Caco-2 (cell line): ENCODE measurements around the gene BLOC1S3. TPM values are rescaled to one million over a fixed set of nuclear protein-coding genes. Genes with fewer than 3 reads are reported as not detected.

ENCODE experiments used
- BruUV-seq: library from RNA; stranded (reverse); fragments of 400-500 nt; replicated peaks from 2 replicates; lab custom pipeline; 2021; lab: Mats Ljungman, UMichigan
- CTCF ChIA-PET: fragments of 300-600 bp; sonication (Branson Sonifier 250); formaldehyde crosslinking; loops from one replicate; lab custom pipeline; 2022; ENCODE audit warnings: antibody characterized with exemption; lab: Charles Lee
- POLR2A ChIA-PET: fragments of 300-600 bp; sonication (Branson Sonifier 250); formaldehyde crosslinking; loops from one replicate; lab custom pipeline; 2022; ENCODE audit warnings: antibody characterized with exemption; lab: Charles Lee
- DNase-seq, 2 experiments: peaks; one replicate each; pipeline versions ENCODE4 v3.0.0 to v3.0.0-alpha.2; 2020 to 2022
- H3K27me3 ChIP-seq: replicated peaks from 2 replicates; pipeline ENCODE4 v1.6.0; 2011; ENCODE audit warnings: low read length; ENCODE audit not compliant: control insufficient read depth, insufficient read depth
- H3K36me3 ChIP-seq: 2 replicates; pipeline ENCODE4 v1.5.1; 2011; ENCODE audit warnings: low read length; ENCODE audit not compliant: control insufficient read depth, insufficient read depth
- H3K4me1 ChIP-seq: fragments of 250-450 bp; sonication (Bioruptor Pico); 2 replicates; pipeline ENCODE4 v1.5.1; 2020; ENCODE audit warnings: mild to moderate bottlenecking
- H3K4me3 ChIP-seq: 2 replicates; pipeline ENCODE4 v1.5.1; 2011; ENCODE audit warnings: low read depth, mild to moderate bottlenecking, control low read depth, low read length
- H3K9me3 ChIP-seq: fragments of 250-450 bp; sonication (Bioruptor Pico); 2 replicates; pipeline ENCODE4 v1.5.1; 2020; ENCODE audit warnings: mild to moderate bottlenecking, moderate library complexity
- H3K27ac Mint-ChIP-seq: one replicate; pipeline ENCODE4 v1.8.0; 2022; ENCODE audit warnings: mixed read lengths; ENCODE audit not compliant: unreplicated experiment
- H3K27me3 Mint-ChIP-seq: one replicate; pipeline ENCODE4 v1.8.0; 2022; ENCODE audit warnings: mixed read lengths; ENCODE audit not compliant: insufficient read depth, unreplicated experiment
- H3K36me3 Mint-ChIP-seq: one replicate; pipeline ENCODE4 v1.8.0; 2022; ENCODE audit warnings: mild to moderate bottlenecking, mixed read lengths; ENCODE audit not compliant: insufficient read depth, unreplicated experiment
- H3K4me1 Mint-ChIP-seq: one replicate; pipeline ENCODE4 v1.8.0; 2022; ENCODE audit warnings: low read depth, mixed read lengths; ENCODE audit not compliant: unreplicated experiment
- H3K4me3 Mint-ChIP-seq: one replicate; pipeline ENCODE4 v1.8.0; 2022; ENCODE audit warnings: mild to moderate bottlenecking, moderate library complexity, mixed read lengths; ENCODE audit not compliant: unreplicated experiment
- H3K9me3 Mint-ChIP-seq: one replicate; pipeline ENCODE4 v1.8.0; 2022; ENCODE audit warnings: mixed read lengths; ENCODE audit not compliant: unreplicated experiment
- intact Hi-C: fragments of 100-400 bp; cut with micrococcal nuclease; formaldehyde crosslinking; loops from one replicate; pipeline ENCODE4 v1.10.0; 2022; ENCODE audit not compliant: unreplicated experiment
- total RNA-seq: library from RNA; stranded (reverse); gene quantifications from 2 replicates; pipeline ENCODE4 v1.2.3, GENCODE V29; 2022
- TF ChIP-seq, protein P1 (sequence below), 2 experiments: fragments of 200-600 bp in 1 of 2; IDR thresholded peaks; 1 replicate in 1 of 2; 2 replicates in 1 of 2; pipeline versions ENCODE4 v1.5.1 to v1.8.0; 2011 to 2022; ENCODE audit warnings: antibody characterized with exemption in 1 of 2, control low read depth in 1 of 2, inconsistent platforms in 1 of 2, low read depth in 1 of 2, low read length in 1 of 2, mild to moderate bottlenecking in 1 of 2, moderate library complexity in 1 of 2; ENCODE audit not compliant: insufficient read depth in 1 of 2, severe bottlenecking in 1 of 2, unreplicated experiment in 1 of 2

BLOC1S3 gene
- total RNA-seq, 1 experiment from 2014 or later, result 20.4 TPM

DNA sequence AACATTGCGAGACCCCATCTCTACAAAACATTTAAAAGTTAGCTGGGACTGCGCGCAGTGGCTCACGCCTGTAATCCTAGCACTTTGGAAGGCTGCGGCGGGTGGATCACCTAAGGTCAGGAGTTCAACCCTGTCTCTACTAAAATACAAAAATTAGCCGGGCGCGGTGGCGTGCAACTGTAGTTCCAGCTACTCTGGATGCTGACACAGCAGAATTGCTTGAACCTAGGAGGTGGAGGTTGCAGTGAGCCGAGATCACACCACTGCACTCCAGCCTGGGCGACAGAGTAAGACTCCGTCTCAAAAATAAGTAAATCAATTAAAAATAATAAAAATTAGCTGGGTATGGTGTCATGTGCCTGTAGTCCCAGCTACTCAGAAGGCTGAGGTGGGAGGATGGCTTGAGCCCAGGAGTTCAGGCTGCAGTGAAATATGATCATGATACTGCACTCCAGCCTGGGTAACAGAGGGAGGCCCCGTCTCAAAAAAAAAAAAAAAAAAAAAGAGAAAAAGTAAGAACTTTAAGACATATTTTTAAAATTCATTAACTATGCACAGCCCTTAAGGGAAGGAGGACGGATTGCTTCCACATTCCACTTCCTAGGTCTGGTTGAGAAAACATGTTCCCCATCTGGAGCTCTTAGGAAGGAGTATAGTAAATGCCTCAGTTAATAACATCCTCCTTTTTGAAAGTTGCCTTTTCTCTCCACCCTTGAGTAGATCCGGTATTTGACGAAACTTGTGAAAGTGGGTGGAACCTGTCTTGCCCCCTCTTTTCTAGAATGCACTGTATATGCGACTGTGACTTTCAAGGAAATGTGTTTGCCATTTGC is 40.5 kb downstream of the BLOC1S3 start:
- Mint-ChIP-seq H3K27ac (no peak overlapping the region), H3K4me3 (no peak overlapping the region), H3K36me3 (no peaks in the 10 kb centered on the region), H3K27me3 (peaks cover 12% of the 10 kb centered on the region), H3K4me1 (no peaks in the 10 kb centered on the region), H3K9me3 (no peaks in the 10 kb centered on the region)
- no peaks in the 10 kb centered on the region for H3K27me3 ChIP-seq
- CTCF ChIA-PET, result interaction anchor here (0.6 kb wide), 1 partner anchor 62 kb away, joined by 3 read pairs; no protein-coding TSS in a partner anchor
- H3K9me3 ChIP-seq, result no peaks in the 10 kb centered on the region
- TF ChIP-seq, protein P1, sequence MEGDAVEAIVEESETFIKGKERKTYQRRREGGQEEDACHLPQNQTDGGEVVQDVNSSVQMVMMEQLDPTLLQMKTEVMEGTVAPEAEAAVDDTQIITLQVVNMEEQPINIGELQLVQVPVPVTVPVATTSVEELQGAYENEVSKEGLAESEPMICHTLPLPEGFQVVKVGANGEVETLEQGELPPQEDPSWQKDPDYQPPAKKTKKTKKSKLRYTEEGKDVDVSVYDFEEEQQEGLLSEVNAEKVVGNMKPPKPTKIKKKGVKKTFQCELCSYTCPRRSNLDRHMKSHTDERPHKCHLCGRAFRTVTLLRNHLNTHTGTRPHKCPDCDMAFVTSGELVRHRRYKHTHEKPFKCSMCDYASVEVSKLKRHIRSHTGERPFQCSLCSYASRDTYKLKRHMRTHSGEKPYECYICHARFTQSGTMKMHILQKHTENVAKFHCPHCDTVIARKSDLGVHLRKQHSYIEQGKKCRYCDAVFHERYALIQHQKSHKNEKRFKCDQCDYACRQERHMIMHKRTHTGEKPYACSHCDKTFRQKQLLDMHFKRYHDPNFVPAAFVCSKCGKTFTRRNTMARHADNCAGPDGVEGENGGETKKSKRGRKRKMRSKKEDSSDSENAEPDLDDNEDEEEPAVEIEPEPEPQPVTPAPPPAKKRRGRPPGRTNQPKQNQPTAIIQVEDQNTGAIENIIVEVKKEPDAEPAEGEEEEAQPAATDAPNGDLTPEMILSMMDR (IDR thresholded peaks at IDR 0.05; ENCODE audit: insufficient read depth in 1 of 2, low read depth in 1 of 2, low read length in 1 of 2, severe bottlenecking in 1 of 2, unreplicated experiment in 1 of 2), result no peak
- H3K4me3 ChIP-seq, result no peak overlapping the region
- POLR2A ChIA-PET, result no interaction called here
- no peak for DNase-seq
- no peaks in the 10 kb centered on the region; the same call in 1 of the 2 replicates for H3K4me1 ChIP-seq
- H3K36me3 ChIP-seq, result no peaks in the 10 kb centered on the region
- intact Hi-C loops, result no loop called here
- BruUV-seq, result no TSS peak

GRCh38 chr19:45222724-45223123 is 44.1 kb downstream of the BLOC1S3 start:
- Mint-ChIP-seq H3K4me3 (no peak overlapping the region), H3K36me3 (no peaks in the 10 kb centered on the region), H3K9me3 (no peaks in the 10 kb centered on the region), H3K27ac (no peak overlapping the region), H3K4me1 (no peaks in the 10 kb centered on the region), H3K27me3 (peaks cover 10% of the 10 kb centered on the region)
- CTCF ChIA-PET, result no interaction called here
- H3K4me1 ChIP-seq, result no peaks in the 10 kb centered on the region
- no peak for DNase-seq
- intact Hi-C loops, result no loop called here
- TF ChIP-seq, protein P1 (IDR thresholded peaks at IDR 0.05; ENCODE audit: insufficient read depth in 1 of 2, low read depth in 1 of 2, low read length in 1 of 2, severe bottlenecking in 1 of 2, unreplicated experiment in 1 of 2), result no peak
- BruUV-seq, result no TSS peak
- H3K9me3 ChIP-seq, result no peaks in the 10 kb centered on the region
- no peaks in the 10 kb centered on the region for H3K36me3 ChIP-seq
- no peak overlapping the region for H3K4me3 ChIP-seq
- no peaks in the 10 kb centered on the region for H3K27me3 ChIP-seq
- POLR2A ChIA-PET, result no interaction called here

- no peak for DNase-seq
- Mint-ChIP-seq H3K27me3 (peaks cover 7% of the 10 kb centered on the region), H3K4me1 (no peaks in the 10 kb centered on the region), H3K27ac (no peak overlapping the region), H3K9me3 (no peaks in the 10 kb centered on the region), H3K36me3 (no peaks in the 10 kb centered on the region), H3K4me3 (no peak overlapping the region)
- no peaks in the 10 kb centered on the region for H3K9me3 ChIP-seq
- ChIA-PET POLR2A (no interaction called here), CTCF (interaction anchor here (0.7 kb wide), 1 partner anchor 9 kb away, joined by 5 read pairs; no protein-coding TSS in a partner anchor)
- no peaks in the 10 kb centered on the region for H3K27me3 ChIP-seq
- H3K4me1 ChIP-seq, result no peaks in the 10 kb centered on the region
- TF ChIP-seq, protein P1 (IDR thresholded peaks at IDR 0.05; ENCODE audit: insufficient read depth in 1 of 2, low read depth in 1 of 2, low read length in 1 of 2, severe bottlenecking in 1 of 2, unreplicated experiment in 1 of 2), result no peak
- H3K36me3 ChIP-seq, result no peaks in the 10 kb centered on the region
- H3K4me3 ChIP-seq, result no peak overlapping the region
- intact Hi-C loops, result no loop called here
- BruUV-seq, result no TSS peak
Measured at GRCh38 chr19:45223879-45224278, 45.3 kb downstream of the BLOC1S3 start.
